C4-2B (cell line): ENCODE measurements around the gene INO80C.

Experiments
- H3K27ac ChIP-seq: fragments of 450-650 bp; 2 replicates; pipeline ENCODE4 v1.5.1; 2017
- CTCF ChIP-seq: fragments of 450-650 bp; conservative IDR thresholded peaks from 2 replicates; pipeline ENCODE4 v1.5.1; 2017; ENCODE audit warnings: mild to moderate bottlenecking
- ZFX ChIP-seq: fragments of 450-650 bp; IDR thresholded peaks from 2 replicates; pipeline ENCODE4 v1.6.1; 2017

The INO80C gene

GRCh38 chr18:35485852-35486251 lies 11.9 kb downstream of the INO80C start:
- H3K27ac ChIP-seq: no peak overlapping the region
- TF ChIP-seq ZFX: no peak
- no peak for TF ChIP-seq CTCF

- no peak overlapping the region for H3K27ac ChIP-seq
- TF ChIP-seq CTCF (no peak), ZFX (no peak)
These were observed 13.7 kb downstream of the INO80C start for GRCh38 chr18:35484034-35484433.

- no peak for TF ChIP-seq CTCF
- no peak for TF ChIP-seq ZFX
- no peak overlapping the region for H3K27ac ChIP-seq
These were observed 15.8 kb downstream of the INO80C start for GRCh38 chr18:35481960-35482366.

- H3K27ac ChIP-seq: no peak overlapping the region
- no peak for TF ChIP-seq ZFX
- no peak for TF ChIP-seq CTCF
These were observed 17.7 kb downstream of the INO80C start for GRCh38 chr18:35479911-35480586.

GRCh38 chr18:35478520-35479435 lies 19.0 kb downstream of the INO80C start:
- no peak for TF ChIP-seq CTCF
- TF ChIP-seq ZFX: no peak
- H3K27ac ChIP-seq: no peak overlapping the region

GRCh38 chr18:35477974-35478373 lies 19.8 kb downstream of the INO80C start:
- no peak for TF ChIP-seq ZFX
- TF ChIP-seq CTCF: no peak
- H3K27ac ChIP-seq: no peak overlapping the region

- TF ChIP-seq CTCF (no peak), ZFX (no peak)
- H3K27ac ChIP-seq: no peak overlapping the region
These were observed 20.3 kb downstream of the INO80C start for GRCh38 chr18:35477497-35477896.
